ENCODE measurements around the gene YY1. TPM values are rescaled to one million over a fixed set of nuclear protein-coding genes. Genes with fewer than 3 reads are reported as not detected.
A peak's percentile ranks its signal among the peaks of the same experiment; 100 is the strongest.

YY1 gene
- total RNA-seq, 4 donors from 2014 or later: 39.3 to 48.7 (median 43.7) TPM

DNA sequence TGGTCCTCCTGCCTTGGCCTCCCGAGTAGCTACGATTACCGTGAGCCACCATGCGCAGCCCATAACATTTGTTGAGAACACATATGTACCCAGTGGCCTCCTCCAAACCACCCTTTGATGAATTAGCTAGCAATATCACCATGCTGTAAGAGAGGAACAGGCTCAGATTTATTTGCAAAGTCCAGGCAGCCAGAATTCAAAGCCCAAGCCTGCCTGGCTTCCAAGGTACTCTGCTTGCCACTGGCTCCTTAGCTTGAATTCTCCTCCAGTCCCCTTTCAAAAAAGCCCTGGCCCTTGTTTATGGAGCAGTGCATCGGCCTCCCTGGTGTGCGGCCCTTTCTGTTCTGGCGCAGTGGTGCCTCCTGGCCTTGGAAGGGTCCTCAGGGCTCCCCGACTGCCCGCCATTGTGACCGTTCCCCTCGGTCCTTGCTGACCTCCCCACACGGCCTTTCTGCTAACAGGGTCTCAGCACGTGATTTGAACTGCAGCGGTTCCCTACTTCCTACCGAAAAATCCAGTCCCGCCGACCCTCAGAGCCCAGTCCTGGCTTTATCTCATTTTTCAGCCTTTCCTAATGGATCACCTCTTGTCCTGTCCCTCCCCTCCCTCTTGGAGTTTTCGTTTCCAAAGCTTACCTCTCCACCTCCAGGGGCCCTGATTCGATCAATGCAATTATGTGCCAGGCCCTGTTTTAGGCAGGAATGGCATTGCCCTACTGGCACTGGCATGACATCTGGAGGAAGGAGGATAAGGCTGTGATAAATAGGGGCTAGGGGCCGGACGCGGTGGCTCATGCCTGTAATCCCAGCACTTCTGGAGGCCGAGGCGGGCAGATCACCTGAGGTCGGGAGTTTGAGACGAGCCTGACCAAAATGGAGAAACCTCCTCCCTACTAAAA lies 45.3 kb downstream of the YY1 start:
- peaks cover 31 to 36% of the 10 kb centered on the region in 2 donors for H3K4me1 ChIP-seq
- no peak for TF ChIP-seq POLR2A (IDR thresholded peaks at IDR 0.05)
- TF ChIP-seq, protein P1, sequence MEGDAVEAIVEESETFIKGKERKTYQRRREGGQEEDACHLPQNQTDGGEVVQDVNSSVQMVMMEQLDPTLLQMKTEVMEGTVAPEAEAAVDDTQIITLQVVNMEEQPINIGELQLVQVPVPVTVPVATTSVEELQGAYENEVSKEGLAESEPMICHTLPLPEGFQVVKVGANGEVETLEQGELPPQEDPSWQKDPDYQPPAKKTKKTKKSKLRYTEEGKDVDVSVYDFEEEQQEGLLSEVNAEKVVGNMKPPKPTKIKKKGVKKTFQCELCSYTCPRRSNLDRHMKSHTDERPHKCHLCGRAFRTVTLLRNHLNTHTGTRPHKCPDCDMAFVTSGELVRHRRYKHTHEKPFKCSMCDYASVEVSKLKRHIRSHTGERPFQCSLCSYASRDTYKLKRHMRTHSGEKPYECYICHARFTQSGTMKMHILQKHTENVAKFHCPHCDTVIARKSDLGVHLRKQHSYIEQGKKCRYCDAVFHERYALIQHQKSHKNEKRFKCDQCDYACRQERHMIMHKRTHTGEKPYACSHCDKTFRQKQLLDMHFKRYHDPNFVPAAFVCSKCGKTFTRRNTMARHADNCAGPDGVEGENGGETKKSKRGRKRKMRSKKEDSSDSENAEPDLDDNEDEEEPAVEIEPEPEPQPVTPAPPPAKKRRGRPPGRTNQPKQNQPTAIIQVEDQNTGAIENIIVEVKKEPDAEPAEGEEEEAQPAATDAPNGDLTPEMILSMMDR (IDR thresholded peaks at IDR 0.05 in 4 of 5, conservative IDR thresholded peaks at IDR 0.05 in 1 of 5): no peak
- DNase-seq (no peak), ATAC-seq (no peak)
- H3K36me3 ChIP-seq: no peaks in the 10 kb centered on the region
- peak overlapping the region; percentile 88 to 98 (median 92) for H3K27ac ChIP-seq
- intact Hi-C loops (cut with DNase I; ENCODE audit: low total_unique reads): loop anchor here (1.0 to 2.0 kb wide), 2 partner anchors 21 to 34 kb away; no protein-coding TSS in a partner anchor
- in situ Hi-C loops (cut with MboI; ENCODE audit: low sequenced_read_pairs in 4 of 4): no loop called here
- H3K9me3 ChIP-seq: no peaks in the 10 kb centered on the region
- H3K27me3 ChIP-seq: no peaks in the 10 kb centered on the region
- H3K4me3 ChIP-seq: peak overlapping the region; percentile 73 to 98 (median 84)

DNA sequence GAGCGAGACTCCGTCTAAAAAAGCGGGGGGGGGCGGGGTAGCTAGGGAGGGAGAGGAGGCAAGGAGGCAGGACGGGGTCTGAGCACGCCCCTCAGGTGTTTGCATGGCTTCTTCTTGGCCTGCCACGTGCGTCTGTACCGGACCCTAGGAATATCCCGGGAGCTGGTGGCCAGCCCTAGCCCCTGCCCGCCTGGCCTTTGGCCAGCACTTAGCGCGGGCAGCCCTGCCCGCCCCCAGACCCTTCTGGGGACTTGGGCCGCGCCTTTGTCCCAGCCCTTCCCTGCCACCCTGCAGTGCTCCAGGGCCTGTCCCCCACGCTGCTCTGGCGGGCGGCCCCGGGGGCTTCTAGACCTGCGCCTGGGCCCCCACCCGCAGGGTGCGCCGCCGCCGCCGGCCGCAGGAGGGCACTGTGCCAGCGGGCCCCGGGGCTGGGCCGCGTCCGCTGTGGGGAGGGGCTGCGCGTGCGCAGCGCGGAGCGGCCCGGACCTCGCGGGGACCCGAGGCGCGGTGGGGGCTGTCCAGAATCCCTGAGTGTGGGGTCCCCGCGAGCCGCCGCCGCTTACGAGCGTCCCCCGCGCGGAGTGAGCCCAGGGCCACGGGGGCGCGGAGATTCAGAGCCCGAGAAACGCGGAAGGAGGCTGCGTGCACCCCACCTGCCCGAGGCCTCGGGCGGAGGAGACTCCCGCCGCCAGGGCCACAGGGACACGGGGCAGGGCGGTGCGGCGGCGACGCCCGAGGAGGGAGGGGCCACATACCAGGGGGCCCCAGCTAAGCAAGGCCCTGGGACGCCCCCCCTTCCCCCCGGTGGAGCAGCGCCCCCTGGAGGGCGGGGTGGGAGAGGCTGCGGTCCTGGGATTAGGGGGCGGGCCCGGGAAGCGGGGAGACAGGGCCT lies 46.3 kb downstream of the YY1 start:
- Histone ChIP-seq H3K27me3 (no peaks in the 10 kb centered on the region), H3K9me3 (no peaks in the 10 kb centered on the region), H3K4me3 (peak overlapping the region; percentile 73 to 98 (median 84)), H3K4me1 (peaks cover 31 to 36% of the 10 kb centered on the region in 2 donors), H3K27ac (peak overlapping the region; percentile 88 to 98 (median 92)), H3K36me3 (no peaks in the 10 kb centered on the region)
- intact Hi-C loops (cut with DNase I; ENCODE audit: low total_unique reads): loop anchor here (2.0 to 5.0 kb wide), 3 partner anchors 20 to 92 kb away; partner anchors contain the start of gene WDR25
- in situ Hi-C loops (cut with MboI; ENCODE audit: low sequenced_read_pairs in 4 of 4): no loop called here
- peak; percentile 82 to 88 for ATAC-seq
- TF ChIP-seq, protein P1 (IDR thresholded peaks at IDR 0.05 in 4 of 5, conservative IDR thresholded peaks at IDR 0.05 in 1 of 5): peak; percentile 68 to 89 (median 80)
- TF ChIP-seq POLR2A (IDR thresholded peaks at IDR 0.05): peak in 1 of 2 donors; percentile 37
- peak in 1 of 2 donors; percentile 46 for DNase-seq

DNA sequence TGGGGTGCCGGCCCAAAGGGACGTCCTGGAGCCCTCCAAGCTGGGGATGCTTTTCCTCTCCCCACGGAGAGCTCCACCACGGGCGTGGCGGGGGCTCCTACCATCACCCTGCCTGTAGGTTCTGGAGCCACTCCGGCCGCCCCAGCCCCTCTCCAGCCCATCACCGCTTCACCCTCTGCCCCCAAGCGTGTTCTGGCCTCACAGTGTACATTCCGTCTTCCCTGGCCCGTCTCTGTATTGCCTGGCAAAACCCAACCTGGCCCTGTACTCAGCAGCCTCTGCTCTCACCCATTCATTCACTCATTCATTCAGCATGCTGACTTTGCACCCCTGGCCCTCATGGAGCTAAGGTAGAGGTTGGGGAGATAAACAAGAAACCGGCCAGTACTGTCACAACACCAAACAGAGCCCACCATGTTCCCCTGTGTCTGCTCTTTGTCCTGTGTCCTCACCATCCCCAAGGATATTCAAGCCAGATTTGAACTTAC lies 47.0 kb downstream of the YY1 start:
- H3K4me3 ChIP-seq: peak overlapping the region; percentile 73 to 98 (median 84)
- H3K27ac ChIP-seq: peak overlapping the region; percentile 88 to 98 (median 92)
- ATAC-seq (no peak), DNase-seq (no peak)
- peaks cover 31 to 36% of the 10 kb centered on the region in 2 donors for H3K4me1 ChIP-seq
- no peaks in the 10 kb centered on the region for H3K9me3 ChIP-seq
- TF ChIP-seq, protein P1 (IDR thresholded peaks at IDR 0.05 in 4 of 5, conservative IDR thresholded peaks at IDR 0.05 in 1 of 5): peak in 1 of 5 experiments; percentile 6
- TF ChIP-seq POLR2A (IDR thresholded peaks at IDR 0.05): no peak
- in situ Hi-C loops (cut with MboI; ENCODE audit: low sequenced_read_pairs in 4 of 4): no loop called here
- no peaks in the 10 kb centered on the region for H3K27me3 ChIP-seq
- H3K36me3 ChIP-seq: no peaks in the 10 kb centered on the region
- intact Hi-C loops (cut with DNase I; ENCODE audit: low total_unique reads): loop anchor here (2.0 to 5.0 kb wide), 3 partner anchors 19 to 91 kb away; partner anchors contain the start of gene WDR25

DNA sequence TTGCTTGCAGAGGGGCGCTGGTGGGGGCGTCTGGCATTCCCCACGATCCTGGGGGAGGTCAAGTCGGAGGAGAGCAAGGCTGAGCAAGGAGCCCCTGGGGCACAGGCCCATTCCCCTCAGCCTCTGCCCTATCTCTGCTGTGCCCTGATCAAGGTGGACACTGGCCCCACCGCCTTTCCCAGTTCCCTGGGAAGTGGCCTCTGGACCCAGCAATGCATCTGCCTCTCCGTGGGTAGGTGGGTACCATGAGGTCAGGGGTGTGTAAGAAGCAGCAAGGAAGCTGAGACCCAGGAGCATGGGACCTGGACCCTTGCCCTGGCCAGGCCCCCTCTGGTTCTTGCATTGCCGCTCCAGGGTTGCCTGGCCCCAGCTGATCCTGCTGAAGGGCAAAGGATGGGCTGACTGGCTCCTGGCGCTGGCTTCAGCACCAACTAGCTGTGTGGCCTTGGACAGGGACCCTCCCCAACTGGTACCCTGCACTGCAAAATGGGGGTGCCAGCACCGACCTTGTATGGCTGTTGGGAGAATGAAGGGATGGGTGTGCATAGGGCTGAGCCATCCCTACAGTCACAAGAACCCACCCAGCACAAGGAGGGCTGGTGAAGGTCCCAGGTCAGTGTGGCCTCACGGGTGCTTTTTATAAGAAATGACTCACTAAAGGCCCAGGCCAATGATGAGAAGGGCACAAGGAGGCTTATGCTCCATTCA lies 47.7 kb downstream of the YY1 start:
- no peaks in the 10 kb centered on the region for H3K9me3 ChIP-seq
- in situ Hi-C loops (cut with MboI; ENCODE audit: low sequenced_read_pairs in 4 of 4) (no loop called here), intact Hi-C loops (cut with DNase I; ENCODE audit: low total_unique reads) (loop anchor here (5.0 kb wide), 2 partner anchors 44 to 91 kb away; partner anchors contain the start of gene WDR25)
- H3K36me3 ChIP-seq: no peaks in the 10 kb centered on the region
- H3K27ac ChIP-seq: peak overlapping the region; percentile 60 to 98 (median 92)
- H3K27me3 ChIP-seq: no peaks in the 10 kb centered on the region
- ATAC-seq (peak; percentile 51 to 70), DNase-seq (peak in 1 of 2 donors; percentile 54)
- peaks cover 24 to 29% of the 10 kb centered on the region in 2 donors for H3K4me1 ChIP-seq
- TF ChIP-seq POLR2A (IDR thresholded peaks at IDR 0.05): no peak
- TF ChIP-seq, protein P1 (IDR thresholded peaks at IDR 0.05 in 4 of 5, conservative IDR thresholded peaks at IDR 0.05 in 1 of 5): no peak
- no peak overlapping the region for H3K4me3 ChIP-seq
